HG03575 (cell line): ENCODE data around the gene FAF1.

Source experiments
- ATAC-seq: cut with Tn5 transposase; IDR thresholded peaks from one replicate; pipeline ENCODE4 v1.9.1; 2021; ENCODE audit not compliant: unreplicated experiment, insufficient number of reproducible peaks, low FRiP score; ENCODE audit errors: extremely low read depth

FAF1 gene

GRCh38 chr1:50978852-50979781, 19.1 kb upstream of the FAF1 start:
- ATAC-seq = no peak

GRCh38 chr1:50978144-50978851, 18.2 kb upstream of the FAF1 start:
- ATAC-seq = no peak

- ATAC-seq = no peak
Measured at GRCh38 chr1:50977575-50978143, 17.6 kb upstream of the FAF1 start.

- ATAC-seq = no peak
Measured at GRCh38 chr1:50976890-50977574, 17.0 kb upstream of the FAF1 start.

GRCh38 chr1:50976111-50976889, 16.2 kb upstream of the FAF1 start:
- ATAC-seq = no peak

- ATAC-seq = no peak
Measured at GRCh38 chr1:50975436-50975835, 15.4 kb upstream of the FAF1 start.

- no peak for ATAC-seq
Measured at GRCh38 chr1:50974618-50974935, 14.5 kb upstream of the FAF1 start.

- ATAC-seq = no peak
Measured at GRCh38 chr1:50973875-50974617, 14.0 kb upstream of the FAF1 start.

GRCh38 chr1:50973255-50973654, 13.2 kb upstream of the FAF1 start:
- ATAC-seq = no peak

- ATAC-seq = no peak
Measured at GRCh38 chr1:50972766-50973165, 12.7 kb upstream of the FAF1 start.

GRCh38 chr1:50971748-50972305, 11.8 kb upstream of the FAF1 start:
- ATAC-seq = no peak

GRCh38 chr1:50970931-50971582, 11.0 kb upstream of the FAF1 start:
- no peak for ATAC-seq

- ATAC-seq = no peak
Measured at GRCh38 chr1:50970509-50970887, 10.4 kb upstream of the FAF1 start.

GRCh38 chr1:50969611-50970508, 9.8 kb upstream of the FAF1 start, which contains the start of gene CDKN2C:
CDKN2C (plus strand) TSS chr1:50970245; CDS start chr1:50970369, 124 bp downstream.
- no peak for ATAC-seq

- no peak for ATAC-seq
Measured at GRCh38 chr1:50968821-50969610, 8.9 kb upstream of the FAF1 start.
